K562 (cell line): Measurements from ENCODE around the gene KCTD8. TPM values are rescaled to one million over a fixed set of nuclear protein-coding genes. Genes with fewer than 3 reads are reported as not detected.

Experiments
- ATAC-seq: fragments of 200-7000 bp; cut with Tn5 transposase; 3 replicates; pipeline ENCODE4 v1.9.1; 2020; ENCODE audit warnings: moderate library complexity
- BruUV-seq: library from RNA; stranded (reverse); fragments of 400-500 nt; replicated peaks from 2 replicates; lab custom pipeline; 2021; lab: Mats Ljungman, UMichigan
- CTCF ChIA-PET: fragments of 300-600 bp; formaldehyde crosslinking; extraction: SDS; loops from one replicate; lab custom pipeline; 2021; ENCODE audit warnings: low intra/inter-chr PET ratio; lab: Yijun Ruan, JAX
- POLR2A ChIA-PET: fragments of 300-600, 350-650 bp; sonication (Branson Sonifier 250); formaldehyde crosslinking; extraction: SDS; loops from one replicate; lab custom pipeline; 2021; ENCODE audit warnings: antibody characterized with exemption, inconsistent platforms; lab: Yijun Ruan, JAX
- DNase-seq, 4 experiments: peaks; one replicate each; pipeline versions ENCODE4 v3.0.0 to v3.0.0-alpha.2; 2011 to 2018; ENCODE audit warnings: low spot score in 3 of 4, mixed read lengths in 3 of 4; ENCODE audit errors: extremely low read depth in 1 of 4
- FAIRE-seq: peaks from 2 replicates; lab custom pipeline; 2011; peaks lifted over from hg19 to GRCh38; lab: Jason Lieb, UNC
- H2AFZ ChIP-seq: 2 replicates; pipeline ENCODE4 v1.6.0; 2011; ENCODE audit warnings: low read depth, low read length, control low read depth, inconsistent platforms
- H3K27ac ChIP-seq: fragments of 200-600 bp; 3 replicates; pipeline ENCODE4 v1.8.0; 2011; ENCODE audit warnings: low read depth, mild to moderate bottlenecking, control low read depth, inconsistent platforms, low read length, moderate library complexity, mixed read lengths; ENCODE audit errors: extremely low read depth
- H3K27me3 ChIP-seq, 2 experiments: fragments of 300-600 bp in 1 of 2; 2 replicates in 1 of 2; 3 replicates in 1 of 2; pipeline versions ENCODE4 v1.6.0 to v1.8.0; 2011; ENCODE audit warnings: inconsistent platforms in 2 of 2, low read length in 2 of 2, mild to moderate bottlenecking in 1 of 2, mixed read lengths in 1 of 2, moderate library complexity in 1 of 2; ENCODE audit not compliant: control insufficient read depth in 2 of 2, insufficient read depth in 2 of 2
- H3K36me3 ChIP-seq: fragments of 300-600 bp; 3 replicates; pipeline ENCODE4 v1.8.0; 2011; ENCODE audit warnings: mild to moderate bottlenecking, low read length, inconsistent platforms; ENCODE audit not compliant: control insufficient read depth, insufficient read depth
- H3K4me1 ChIP-seq, 2 experiments: fragments of 200-600 bp in 1 of 2; replicated peaks in 1 of 2; 2 replicates in 1 of 2; 3 replicates in 1 of 2; pipeline versions ENCODE4 v1.5.1 to v1.8.0; 2011; ENCODE audit warnings: inconsistent platforms in 2 of 2, low read length in 2 of 2, mild to moderate bottlenecking in 1 of 2, mixed read lengths in 1 of 2, moderate library complexity in 1 of 2; ENCODE audit not compliant: control insufficient read depth in 2 of 2, insufficient read depth in 2 of 2
- H3K4me2 ChIP-seq: 2 replicates; pipeline ENCODE4 v1.6.1; 2011; ENCODE audit warnings: low read length, control low read depth, inconsistent platforms, mixed read lengths; ENCODE audit not compliant: insufficient read depth
- H3K4me3 ChIP-seq: fragments of 200-600 bp; sonication (generic), shearing (Covaris generic); 2 replicates; pipeline ENCODE4 v1.5.1; 2016; ENCODE audit warnings: control low read depth, inconsistent platforms
- H3K79me2 ChIP-seq: fragments of 200-600 bp; 3 replicates; pipeline ENCODE4 v1.8.0; 2011; ENCODE audit warnings: low read length, inconsistent platforms; ENCODE audit not compliant: control insufficient read depth, insufficient read depth
- H3K9ac ChIP-seq, 2 experiments: 2 replicates each; pipeline versions ENCODE4 v1.6.0 to v1.6.1; 2011; ENCODE audit warnings: low read depth in 2 of 2, low read length in 2 of 2, control low read depth in 1 of 2, inconsistent platforms in 1 of 2, mild to moderate bottlenecking in 1 of 2, mixed read lengths in 1 of 2; ENCODE audit not compliant: insufficient read depth in 1 of 2
- H3K9me1 ChIP-seq: one replicate; pipeline ENCODE4 v1.6.0; 2011; ENCODE audit warnings: inconsistent platforms, mild to moderate bottlenecking, low read length, moderate library complexity; ENCODE audit not compliant: control insufficient read depth, insufficient read depth
- H3K9me3 ChIP-seq: replicated peaks from 2 replicates; pipeline ENCODE4 v1.5.1; 2011; ENCODE audit warnings: low read depth, low read length, inconsistent platforms; ENCODE audit not compliant: control insufficient read depth, insufficient read depth
- H4K20me1 ChIP-seq: replicated peaks from 2 replicates; pipeline ENCODE4 v1.6.1; 2011; ENCODE audit warnings: low read length, inconsistent platforms, mixed read lengths; ENCODE audit not compliant: control insufficient read depth, insufficient read depth
- E2F1 ChIP-seq: sonication (generic); formaldehyde crosslinking; IDR thresholded peaks from 2 replicates; pipeline ENCODE4 v1.8.1; 2023; ENCODE audit warnings: mild to moderate bottlenecking, missing genetic modification reagents, moderate library complexity
- ELF2 ChIP-seq: fragments of 250-450 bp; sonication (Bioruptor Pico); IDR thresholded peaks from 2 replicates; pipeline ENCODE4 v1.5.0; 2021; ENCODE audit warnings: mild to moderate bottlenecking
- ETS2 ChIP-seq: IDR thresholded peaks from 2 replicates; pipeline ENCODE4 v1.6.1; 2016; ENCODE audit warnings: borderline replicate concordance, missing genetic modification characterization, mild to moderate bottlenecking, moderate library complexity, missing compliant biosample characterization; ENCODE audit not compliant: poor library complexity, severe bottlenecking
- MGA ChIP-seq: fragments of 450-650 bp; IDR thresholded peaks from 2 replicates; pipeline ENCODE4 v1.6.1; 2016; ENCODE audit warnings: mild to moderate bottlenecking, moderate library complexity
- SP2 ChIP-seq: IDR thresholded peaks from 2 replicates; pipeline ENCODE4 v1.6.1; 2011; ENCODE audit warnings: mild to moderate bottlenecking, low read depth, low read length, moderate library complexity; ENCODE audit not compliant: poor library complexity, severe bottlenecking; ENCODE audit errors: extremely low read depth
- XRCC3 ChIP-seq: fragments of 450-650 bp; IDR thresholded peaks from 2 replicates; pipeline ENCODE4 v1.6.1; 2017; ENCODE audit warnings: mild to moderate bottlenecking, moderate library complexity
- ZNF224 ChIP-seq: sonication (generic); formaldehyde crosslinking; IDR thresholded peaks from 2 replicates; pipeline ENCODE4 v1.8.0; 2022; ENCODE audit warnings: mild to moderate bottlenecking, missing genetic modification reagents
- WGBS: fragments of 100-300 bp; shearing (Covaris generic); methylation state at CpG from one replicate; pipeline ENCODE4 v1.1.6; 2016; ENCODE audit warnings: low coverage, mixed read lengths; ENCODE audit not compliant: insufficient coverage; ENCODE audit errors: missing lambda C conversion rate; 5-methylcytosine and 5-hydroxymethylcytosine counted together
- in situ Hi-C: fragments of 300-500 bp; cut with MboI; formaldehyde crosslinking; loops from 4 replicates; pipeline ENCODE4 v1.15.0; 2018; ENCODE audit warnings: inconsistent platforms, mixed read lengths
- intact Hi-C: fragments of 100-400 bp; cut with micrococcal nuclease; formaldehyde crosslinking; loops from 2 replicates; pipeline ENCODE4 v1.14.2; 2022
- polyA plus RNA-seq, 8 experiments: library from polyadenylated mRNA; depleted of rRNA in 4 of 8; stranded (reverse) in 5 of 8; unstranded in 3 of 8; fragments of >200 nt; fragmentation: Nextera tagmentation in 2 of 8; fragmentation: Illumina TruSeq in 1 of 8; extraction: Ambion mirVana in 2 of 8; extraction: Trizol in 1 of 8; gene quantifications; 2 replicates each; pipeline versions ENCODE4 v1.2.1 to v1.2.3, GENCODE V29; 2011 to 2014; ENCODE audit warnings: inconsistent platforms in 1 of 8, missing spikeins in 1 of 8
- total RNA-seq, 7 experiments: library from RNA; depleted of rRNA in 6 of 7; stranded (reverse); fragments of >200 nt in 6 of 7; fragmentation: Illumina TruSeq in 2 of 7; extraction: Trizol in 2 of 7; gene quantifications; 2 replicates each; pipeline versions ENCODE4 v1.2.1 to v1.2.3, GENCODE V29; 2011 to 2021; ENCODE audit warnings: low replicate concordance in 1 of 7

Gene KCTD8
- total and polyA plus RNA-seq, 9 of the 15 experiments (the other 6 are each of a cell fraction or from before 2014, with no cell fraction given): not detected

GRCh38 chr4:44494810-44495701 is 46.4 kb upstream of the KCTD8 start:
- Histone ChIP-seq H2AFZ (no peak overlapping the region), H3K36me3 (no peaks in the 10 kb centered on the region), H3K9me1 (no peaks in the 10 kb centered on the region), H3K4me1 (no peaks in the 10 kb centered on the region), H3K4me2 (no peak overlapping the region), H4K20me1 (no peaks in the 10 kb centered on the region), H3K79me2 (no peaks in the 10 kb centered on the region), H3K4me3 (no peak overlapping the region), H3K9ac (no peak overlapping the region), H3K9me3 (no peaks in the 10 kb centered on the region), H3K27ac (no peak overlapping the region), H3K27me3 (no peaks in the 10 kb centered on the region)
- POLR2A ChIA-PET: interaction anchor here (1.1 kb wide), 1 partner anchor 16 kb away, joined by 3 read pairs; no protein-coding TSS in a partner anchor
- no peak for DNase-seq
- ATAC-seq: no peak
- intact Hi-C loops: no loop called here
- no TSS peak for BruUV-seq
- WGBS: 0% methylated on average over 1 of the region's 1 CpG
- CTCF ChIA-PET: no interaction called here
- FAIRE-seq: no peak
- in situ Hi-C loops: no loop called here
- TF ChIP-seq SP2 (no peak), ETS2 (tag) (no peak), MGA (no peak), E2F1 (CRISPR knock-in tag) (no peak), ZNF224 (CRISPR knock-in tag) (no peak), ELF2 (no peak), XRCC3 (no peak)
